OCI-LY7 (cell line): ENCODE data around the gene LRP1B. TPM values are rescaled to one million over a fixed set of nuclear protein-coding genes. Genes with fewer than 3 reads are reported as not detected.

Experiments used
- BruUV-seq: library from RNA; stranded (reverse); fragments of 400-500 nt; replicated peaks from 2 replicates; lab custom pipeline; 2021; lab: Mats Ljungman, UMichigan
- CTCF ChIA-PET: fragments of 300-600 bp; sonication (Branson Sonifier 250); formaldehyde crosslinking; loops from one replicate; lab custom pipeline; 2022; ENCODE audit warnings: antibody characterized with exemption; ENCODE audit not compliant: unreplicated experiment; lab: Charles Lee
- POLR2A ChIA-PET: fragments of 300-600 bp; sonication (Branson Sonifier 250); formaldehyde crosslinking; loops from one replicate; lab custom pipeline; 2022; ENCODE audit warnings: antibody characterized with exemption; lab: Charles Lee
- DNase-seq: peaks from one replicate; pipeline ENCODE4 v3.0.0-alpha.2; 2015; ENCODE audit warnings: low spot score
- H2AFZ ChIP-seq: fragments of 200-600 bp; sonication (generic), shearing (Covaris generic); 2 replicates; pipeline ENCODE4 v1.6.1; 2014; ENCODE audit warnings: mild to moderate bottlenecking, antibody characterized with exemption, low read length, moderate library complexity
- H3K27ac ChIP-seq: fragments of 200-600 bp; sonication (generic); 2 replicates; pipeline ENCODE4 v1.5.1; 2014; ENCODE audit warnings: mixed run types, low read depth, mild to moderate bottlenecking, moderate library complexity, low read length, inconsistent platforms; ENCODE audit not compliant: poor library complexity, severe bottlenecking
- H3K36me3 ChIP-seq: fragments of 200-600 bp; sonication (generic); 2 replicates; pipeline ENCODE4 v1.6.1; 2014; ENCODE audit warnings: mild to moderate bottlenecking, antibody characterized with exemption, low read length, moderate library complexity, mixed read lengths; ENCODE audit not compliant: insufficient read depth
- H3K4me1 ChIP-seq: fragments of 200-600 bp; sonication (generic); 2 replicates; pipeline ENCODE4 v1.5.1; 2014; ENCODE audit warnings: mild to moderate bottlenecking, low read length; ENCODE audit not compliant: insufficient read depth, poor library complexity, severe bottlenecking
- H3K4me2 ChIP-seq: fragments of 200-600 bp; sonication (generic); 2 replicates; pipeline ENCODE4 v1.6.1; 2014; ENCODE audit warnings: mild to moderate bottlenecking, low read length
- H3K4me3 ChIP-seq: fragments of 200-600 bp; sonication (generic); 2 replicates; pipeline ENCODE4 v1.5.1; 2014; ENCODE audit warnings: mild to moderate bottlenecking, low read depth, low read length; ENCODE audit not compliant: poor library complexity, severe bottlenecking
- H3K79me2 ChIP-seq: fragments of 200-600 bp; sonication (generic); 2 replicates; pipeline ENCODE4 v1.6.1; 2016; ENCODE audit warnings: low read depth, mild to moderate bottlenecking, low read length, moderate library complexity, mixed read lengths; ENCODE audit not compliant: insufficient read depth
- H3K9me2 ChIP-seq: fragments of 200-600 bp; sonication (generic); 2 replicates; pipeline ENCODE4 v1.6.1; 2016; ENCODE audit warnings: mild to moderate bottlenecking, low read length, mixed read lengths; ENCODE audit not compliant: insufficient read depth
- H3K9me3 ChIP-seq: fragments of 200-600 bp; sonication (generic); 2 replicates; pipeline ENCODE4 v1.6.1; 2014; ENCODE audit warnings: mild to moderate bottlenecking, mixed run types, low read length, mixed read lengths
- H4K20me1 ChIP-seq: fragments of 200-600 bp; sonication (generic); 2 replicates; pipeline ENCODE4 v1.6.1; 2014; ENCODE audit warnings: mild to moderate bottlenecking, antibody characterized with exemption, low read length, moderate library complexity, mixed read lengths; ENCODE audit not compliant: insufficient read depth
- EZH2phosphoT487 ChIP-seq: fragments of 200-600 bp; sonication (generic); IDR thresholded peaks from 2 replicates; pipeline ENCODE4 v1.6.1; 2018; ENCODE audit warnings: low read depth, borderline replicate concordance, mild to moderate bottlenecking, mixed run types, antibody characterized with exemption, low read length, moderate library complexity, mixed read lengths
- intact Hi-C: fragments of 100-400 bp; cut with micrococcal nuclease; formaldehyde crosslinking; loops from one replicate; pipeline ENCODE4 v1.10.0; 2022; ENCODE audit not compliant: unreplicated experiment
- total RNA-seq, 2 experiments: library from RNA; depleted of rRNA in 1 of 2; stranded (reverse); fragments of >200 nt in 1 of 2; shearing (Covaris generic) in 1 of 2; gene quantifications; 2 replicates each; pipeline ENCODE4 v1.2.3, GENCODE V29; 2014 to 2022
- TF ChIP-seq, protein P1 (sequence below): fragments of 200-600 bp; sonication (generic); conservative IDR thresholded peaks from 2 replicates; pipeline ENCODE4 v1.5.1; 2014; ENCODE audit warnings: mild to moderate bottlenecking, antibody characterized with exemption, low read length, moderate library complexity, mixed read lengths

Gene LRP1B
- total RNA-seq, 2 experiments from 2014 or later: not detected

DNA sequence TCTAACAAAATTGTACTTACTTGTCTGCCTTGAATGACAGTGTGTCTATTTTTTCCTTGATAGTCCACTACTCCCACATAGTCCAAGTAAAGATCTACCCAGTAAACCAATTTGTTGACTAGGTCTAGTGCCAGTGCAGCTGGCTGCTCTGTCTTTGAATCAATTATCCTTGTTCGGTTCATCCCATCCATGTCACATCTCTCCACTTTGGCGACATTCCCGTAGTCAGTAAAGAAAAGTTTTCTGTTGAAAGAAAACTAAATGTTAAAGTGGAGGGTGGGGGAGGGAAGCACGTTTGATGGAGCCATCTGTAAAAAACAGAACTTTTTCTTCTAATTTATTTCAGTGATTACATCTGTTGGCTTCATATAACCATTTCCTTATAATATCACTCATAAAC, 1068.8 kb downstream of the LRP1B start:
- Histone ChIP-seq H3K4me3 (no peak overlapping the region), H3K36me3 (no peaks in the 10 kb centered on the region), H2AFZ (no peak overlapping the region), H3K9me2 (no peaks in the 10 kb centered on the region), H3K4me2 (no peak overlapping the region), H3K79me2 (no peaks in the 10 kb centered on the region), H3K9me3 (no peaks in the 10 kb centered on the region), H4K20me1 (no peaks in the 10 kb centered on the region), H3K27ac (no peak overlapping the region), H3K4me1 (no peaks in the 10 kb centered on the region)
- ChIA-PET POLR2A (no interaction called here), CTCF (no interaction called here)
- no TSS peak for BruUV-seq
- DNase-seq: no peak
- intact Hi-C loops: no loop called here
- TF ChIP-seq, protein P1, sequence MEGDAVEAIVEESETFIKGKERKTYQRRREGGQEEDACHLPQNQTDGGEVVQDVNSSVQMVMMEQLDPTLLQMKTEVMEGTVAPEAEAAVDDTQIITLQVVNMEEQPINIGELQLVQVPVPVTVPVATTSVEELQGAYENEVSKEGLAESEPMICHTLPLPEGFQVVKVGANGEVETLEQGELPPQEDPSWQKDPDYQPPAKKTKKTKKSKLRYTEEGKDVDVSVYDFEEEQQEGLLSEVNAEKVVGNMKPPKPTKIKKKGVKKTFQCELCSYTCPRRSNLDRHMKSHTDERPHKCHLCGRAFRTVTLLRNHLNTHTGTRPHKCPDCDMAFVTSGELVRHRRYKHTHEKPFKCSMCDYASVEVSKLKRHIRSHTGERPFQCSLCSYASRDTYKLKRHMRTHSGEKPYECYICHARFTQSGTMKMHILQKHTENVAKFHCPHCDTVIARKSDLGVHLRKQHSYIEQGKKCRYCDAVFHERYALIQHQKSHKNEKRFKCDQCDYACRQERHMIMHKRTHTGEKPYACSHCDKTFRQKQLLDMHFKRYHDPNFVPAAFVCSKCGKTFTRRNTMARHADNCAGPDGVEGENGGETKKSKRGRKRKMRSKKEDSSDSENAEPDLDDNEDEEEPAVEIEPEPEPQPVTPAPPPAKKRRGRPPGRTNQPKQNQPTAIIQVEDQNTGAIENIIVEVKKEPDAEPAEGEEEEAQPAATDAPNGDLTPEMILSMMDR: no peak
- TF ChIP-seq EZH2phosphoT487: no peak

DNA sequence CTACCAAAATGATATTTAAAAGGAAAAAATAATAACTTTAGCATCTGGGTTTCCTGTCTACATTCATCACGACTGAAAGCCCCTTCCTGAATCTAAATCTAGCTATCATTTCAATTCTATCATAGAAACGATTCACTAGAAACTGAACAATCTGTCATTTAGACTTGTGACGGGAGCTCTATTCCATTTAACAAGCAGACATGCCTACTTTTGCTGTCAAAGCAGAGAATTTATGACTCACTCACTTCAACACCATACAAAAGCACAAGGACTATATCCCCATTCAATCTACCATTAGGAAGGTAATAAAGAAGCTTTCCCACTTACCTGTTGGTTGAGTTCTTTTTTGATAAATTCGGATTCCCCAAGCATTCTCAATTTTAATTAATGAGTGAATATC, 1072.3 kb downstream of the LRP1B start:
- DNase-seq: no peak
- H3K79me2 ChIP-seq: no peaks in the 10 kb centered on the region
- H3K36me3 ChIP-seq: no peaks in the 10 kb centered on the region
- no peaks in the 10 kb centered on the region for H4K20me1 ChIP-seq
- ChIA-PET POLR2A (no interaction called here), CTCF (no interaction called here)
- no peak overlapping the region for H2AFZ ChIP-seq
- no peak overlapping the region for H3K4me3 ChIP-seq
- H3K27ac ChIP-seq: no peak overlapping the region
- intact Hi-C loops: no loop called here
- H3K4me2 ChIP-seq: no peak overlapping the region
- H3K9me2 ChIP-seq: no peaks in the 10 kb centered on the region
- H3K9me3 ChIP-seq: no peaks in the 10 kb centered on the region
- BruUV-seq: no TSS peak
- no peaks in the 10 kb centered on the region for H3K4me1 ChIP-seq
- no peak for TF ChIP-seq EZH2phosphoT487
- TF ChIP-seq, protein P1: no peak

DNA sequence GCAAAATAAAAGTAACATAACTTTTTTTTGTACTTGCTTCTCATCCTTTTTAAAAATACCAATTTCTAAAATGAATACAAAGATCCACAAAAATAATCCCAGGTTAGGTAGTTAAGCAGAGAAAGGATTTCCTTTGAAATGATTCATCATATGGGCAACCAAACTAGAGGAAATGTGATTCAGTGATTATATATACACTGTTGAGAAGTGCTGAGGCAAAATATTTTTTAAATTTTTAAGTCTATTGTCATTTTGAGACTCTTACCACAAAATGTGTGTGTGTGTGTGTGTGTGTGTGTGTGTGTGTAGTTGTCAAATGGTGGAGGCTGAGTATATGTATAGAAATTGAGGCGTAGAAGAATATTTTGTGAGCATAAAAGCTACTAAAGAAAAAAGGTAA, 1075.3 kb downstream of the LRP1B start:
- CTCF ChIA-PET: no interaction called here
- H3K36me3 ChIP-seq: no peaks in the 10 kb centered on the region
- POLR2A ChIA-PET: no interaction called here

More for the DNA sequence above, 1075.3 kb downstream of the LRP1B start:
- H3K79me2 ChIP-seq: no peaks in the 10 kb centered on the region
- H4K20me1 ChIP-seq: no peaks in the 10 kb centered on the region
- no TSS peak for BruUV-seq
- no peaks in the 10 kb centered on the region for H3K4me1 ChIP-seq
- no peak overlapping the region for H3K4me3 ChIP-seq
- H3K4me2 ChIP-seq: no peak overlapping the region
- no peak for DNase-seq
- H2AFZ ChIP-seq: no peak overlapping the region
- H3K9me3 ChIP-seq: no peaks in the 10 kb centered on the region
- H3K27ac ChIP-seq: no peak overlapping the region
- intact Hi-C loops: no loop called here
- H3K9me2 ChIP-seq: no peaks in the 10 kb centered on the region
- TF ChIP-seq, protein P1: no peak
- no peak for TF ChIP-seq EZH2phosphoT487
